Left cardiac atrium (tissue), 4 donors: Measurements from ENCODE around the gene ZNF316. TPM values are rescaled to one million over a fixed set of nuclear protein-coding genes. Genes with fewer than 3 reads are reported as not detected.

Source experiments
- ATAC-seq, 2 donors: fragments of 200-7000 bp; cut with Tn5 transposase; one replicate each; pipeline ENCODE4 v1.9.1; 2020; ENCODE audit warnings: mild to moderate bottlenecking in 2 of 2, moderate library complexity in 2 of 2
- DNase-seq: peaks from one replicate; pipeline ENCODE4 v3.0.0-alpha.2; 2020
- intact Hi-C, 2 donors: fragments of 100-400 bp; cut with DNase I; formaldehyde crosslinking; loops; one replicate each; pipeline versions ENCODE4 v1.14.1 to v1.15.1; 2022 to 2023
- total RNA-seq, 2 donors: library from RNA; stranded (reverse); fragmentation: NEBNext Ultra II Directional; extraction: Animal tissue kit (Norgen Biotek cat#: 25700); gene quantifications; one replicate each; pipeline ENCODE4 v1.2.1, GENCODE V29; 2021
- donor health status: DM: no; HTN: yes; CAD: no.
- donor health status: DM: no; HTN: yes; CAD: no; lungs with severe emphysema.
- donor health status: DM: yes; HTN: yes; CAD: no.
- donor health status: Dilated cardiomyopathy.

Gene ZNF316
- total RNA-seq, 2 donors from 2014 or later: 16.7 to 18.3 TPM

DNA sequence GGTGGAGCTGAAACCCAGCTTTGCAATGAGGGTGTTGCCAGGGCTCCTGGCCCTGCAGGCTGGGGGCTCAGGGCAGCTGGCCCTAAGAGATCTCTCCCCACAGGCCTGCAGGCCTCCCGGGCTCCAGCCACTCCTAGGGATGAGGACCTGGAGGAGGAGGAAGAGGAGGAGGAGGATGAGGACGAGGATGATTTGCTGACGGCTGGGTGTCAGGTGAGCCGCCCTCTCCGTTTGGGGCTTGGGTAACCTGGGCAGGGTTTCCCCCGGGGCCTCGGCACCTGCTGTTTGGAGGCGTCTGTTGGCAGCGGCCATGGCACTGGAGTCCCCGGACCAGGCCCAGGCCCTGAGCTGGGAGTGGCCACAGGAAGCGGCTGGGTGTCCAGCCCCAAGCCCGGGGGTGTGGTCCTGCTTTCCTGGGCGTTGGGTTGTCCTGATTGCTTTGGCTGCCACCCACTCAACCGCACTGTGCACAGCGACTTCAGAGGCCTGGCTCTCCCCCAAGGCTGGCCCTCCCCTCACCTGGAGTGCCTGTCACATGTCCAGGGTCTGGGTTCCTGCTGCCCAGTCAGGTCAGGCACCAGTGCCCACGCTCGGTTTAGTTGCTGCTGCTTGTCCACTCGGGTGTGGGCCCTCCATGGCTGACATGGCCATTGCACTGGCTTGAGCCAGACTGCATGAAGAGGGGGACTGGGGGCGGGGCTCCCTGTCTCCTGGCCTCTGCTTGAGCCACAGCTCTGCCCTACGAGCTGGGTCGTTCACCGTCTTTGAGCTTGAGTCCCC, 5.9 kb downstream of the ZNF316 start:
- intact Hi-C loops: no loop called here
- ATAC-seq (no peak), DNase-seq (no peak)

GRCh38 chr7:6643915-6644625, 7.0 kb downstream of the ZNF316 start:
- DNase-seq: no peak
- no peak for ATAC-seq
- intact Hi-C loops: no loop called here

- DNase-seq (no peak), ATAC-seq (no peak)
- intact Hi-C loops: no loop called here
Measured at GRCh38 chr7:6644728-6645127, 7.6 kb downstream of the ZNF316 start.

DNA sequence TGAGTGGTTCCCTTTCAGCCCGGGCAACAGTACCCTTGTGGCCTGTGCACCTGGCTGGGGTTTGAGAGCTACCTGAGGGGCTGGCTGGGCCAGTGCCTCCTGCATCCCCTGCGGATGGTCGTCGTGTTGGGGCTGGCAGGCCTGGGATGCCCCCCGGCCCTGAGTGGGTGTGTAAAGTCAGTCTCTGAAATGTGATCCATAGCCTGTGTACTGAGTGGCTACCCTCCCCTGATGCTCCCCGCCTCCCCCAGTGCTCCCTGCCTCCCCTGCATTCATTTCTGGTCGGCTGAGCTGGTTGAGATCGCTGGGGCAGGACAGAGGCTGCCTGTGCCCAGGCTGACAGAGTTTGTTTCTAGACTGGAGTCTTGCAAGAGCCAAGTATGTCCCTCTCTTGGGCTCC, 9.3 kb downstream of the ZNF316 start:
- intact Hi-C loops: no loop called here
- no peak for DNase-seq
- no peak for ATAC-seq

GRCh38 chr7:6647080-6647479, 10.0 kb downstream of the ZNF316 start:
- ATAC-seq: no peak

GRCh38 chr7:6647541-6647940, 10.4 kb downstream of the ZNF316 start:
- intact Hi-C loops: no loop called here
- ATAC-seq: no peak
- no peak for DNase-seq

More at GRCh38 chr7:6647080-6647479, 10.0 kb downstream of the ZNF316 start:
- intact Hi-C loops: no loop called here
- no peak for DNase-seq

- intact Hi-C loops: no loop called here
- DNase-seq: no peak
- no peak for ATAC-seq
Measured at GRCh38 chr7:6648066-6648814, 11.1 kb downstream of the ZNF316 start.

GRCh38 chr7:6648815-6649104, 11.6 kb downstream of the ZNF316 start:
- intact Hi-C loops: no loop called here
- DNase-seq (no peak), ATAC-seq (no peak)

GRCh38 chr7:6649241-6649961, 12.3 kb downstream of the ZNF316 start:
- intact Hi-C loops: no loop called here
- no peak for DNase-seq
- no peak for ATAC-seq

DNA sequence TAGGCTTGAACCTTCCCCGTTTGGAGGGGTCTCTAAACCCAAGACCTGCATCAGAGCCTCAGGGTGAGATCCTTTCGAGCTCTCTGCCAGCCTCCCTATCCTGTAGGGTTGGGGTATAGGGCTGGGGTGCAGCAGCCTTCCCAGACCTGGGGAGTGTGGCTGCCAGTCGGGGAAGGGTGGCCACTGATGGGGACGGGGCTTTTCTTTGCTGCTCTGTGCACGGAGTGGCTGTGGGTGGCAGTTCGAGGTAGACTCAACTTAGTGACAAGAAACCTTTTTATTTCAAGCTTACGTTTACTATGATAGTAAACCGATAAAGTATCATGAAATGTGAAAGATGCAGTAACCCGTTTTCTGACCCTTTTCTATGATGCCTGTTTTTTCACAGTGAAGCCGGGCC, 13.0 kb downstream of the ZNF316 start:
- no peak for ATAC-seq
- intact Hi-C loops: no loop called here
- DNase-seq: no peak

- intact Hi-C loops: no loop called here
- DNase-seq (no peak), ATAC-seq (no peak)
Measured at GRCh38 chr7:6650521-6651011, 13.4 kb downstream of the ZNF316 start.

DNA sequence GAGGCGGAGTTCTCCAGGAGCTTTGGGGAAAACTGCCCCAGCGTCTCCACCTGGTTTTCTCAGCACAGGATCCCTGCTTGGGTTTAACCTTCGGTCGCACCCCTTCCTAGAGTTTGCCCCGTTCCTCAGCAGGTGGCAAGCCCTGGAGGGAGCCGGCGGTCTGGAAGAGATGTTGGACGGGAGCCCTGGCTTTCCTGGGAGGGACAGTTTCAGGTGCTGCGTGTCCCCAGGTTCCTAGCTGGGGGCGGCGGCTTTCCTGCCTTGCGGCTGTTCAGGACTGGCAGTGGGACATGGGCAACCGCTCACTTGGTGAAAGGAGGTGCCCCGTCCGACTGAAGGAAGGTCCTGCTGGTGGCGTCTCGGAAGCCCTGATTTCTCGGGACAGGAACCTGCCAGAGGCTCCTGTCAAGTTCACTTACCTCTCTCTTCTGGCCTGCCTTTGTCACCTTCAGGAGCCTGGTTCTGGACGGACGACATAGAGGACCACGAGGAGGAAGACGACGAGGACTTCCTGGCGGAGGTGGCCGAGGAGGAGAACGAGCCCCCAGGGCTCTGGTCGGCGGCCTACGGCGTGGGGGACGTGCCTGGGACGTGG, 14.8 kb downstream of the ZNF316 start:
- no peak for DNase-seq
- intact Hi-C loops: no loop called here
- no peak for ATAC-seq

DNA sequence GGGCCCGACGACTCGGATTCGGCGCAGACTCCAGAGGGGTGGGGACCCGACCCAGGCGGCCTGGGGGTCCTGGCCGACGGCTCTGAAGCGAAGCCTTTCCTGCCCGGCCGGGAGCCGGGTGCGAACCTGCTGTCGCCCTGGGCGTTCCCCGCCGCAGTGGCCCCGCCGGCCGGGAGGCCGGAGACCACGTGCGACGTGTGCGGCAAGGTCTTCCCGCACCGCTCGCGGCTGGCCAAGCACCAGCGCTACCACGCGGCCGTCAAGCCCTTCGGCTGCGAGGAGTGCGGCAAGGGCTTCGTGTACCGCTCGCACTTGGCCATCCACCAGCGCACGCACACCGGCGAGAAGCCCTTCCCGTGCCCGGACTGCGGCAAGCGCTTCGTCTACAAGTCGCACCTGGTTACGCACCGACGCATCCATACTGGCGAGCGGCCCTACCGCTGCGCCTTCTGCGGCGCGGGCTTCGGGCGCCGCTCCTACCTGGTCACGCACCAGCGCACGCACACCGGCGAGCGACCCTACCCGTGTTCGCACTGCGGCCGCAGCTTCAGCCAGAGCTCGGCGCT, 15.4 kb downstream of the ZNF316 start:
- no peak for DNase-seq
- intact Hi-C loops: no loop called here

DNA sequence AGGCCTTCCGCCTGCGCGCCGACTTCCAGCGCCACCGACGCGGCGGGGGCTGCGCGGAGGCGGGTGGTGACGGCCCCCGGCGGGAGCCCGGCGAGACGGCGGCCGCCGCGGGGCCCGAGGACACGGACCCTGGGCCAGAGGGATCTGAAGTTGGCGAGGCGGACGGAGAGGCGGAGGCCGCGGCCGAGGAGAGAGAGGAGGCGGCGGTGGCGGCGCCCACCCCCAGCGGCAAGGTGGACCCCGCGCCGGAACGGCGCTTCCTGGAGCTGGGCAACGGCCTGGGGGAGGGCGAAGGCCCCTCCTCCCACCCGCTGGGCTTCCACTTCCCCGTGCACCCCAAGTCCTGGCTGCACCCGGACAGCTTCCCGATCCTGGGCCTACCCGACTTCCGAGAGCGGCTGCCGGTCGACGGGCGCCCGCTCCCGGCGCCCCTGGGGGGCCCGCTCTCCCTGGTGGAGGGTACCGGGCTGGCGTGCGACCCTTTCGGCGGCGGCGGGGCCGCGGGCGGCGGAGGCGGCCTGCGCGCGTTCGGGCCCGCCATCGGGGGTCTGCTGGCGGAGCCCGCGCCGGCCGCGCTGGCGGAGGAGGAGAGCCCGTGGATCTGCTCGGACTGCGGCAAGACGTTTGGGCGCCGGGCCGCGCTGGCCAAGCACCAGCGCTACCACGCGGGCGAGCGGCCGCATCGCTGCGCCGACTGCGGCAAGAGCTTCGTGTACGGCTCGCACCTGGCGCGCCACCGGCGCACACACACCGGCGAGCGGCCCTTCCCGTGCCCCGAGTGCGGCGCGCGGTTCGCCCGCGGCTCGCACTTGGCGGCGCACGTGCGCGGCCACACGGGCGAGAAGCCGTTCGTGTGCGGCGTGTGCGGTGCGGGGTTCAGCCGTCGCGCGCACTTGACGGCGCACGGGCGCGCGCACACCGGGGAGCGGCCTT, 16.2 kb downstream of the ZNF316 start:
- ATAC-seq (no peak), DNase-seq (no peak)
- intact Hi-C loops: no loop called here

More for the DNA sequence above, 15.4 kb downstream of the ZNF316 start:
- ATAC-seq: no peak

DNA sequence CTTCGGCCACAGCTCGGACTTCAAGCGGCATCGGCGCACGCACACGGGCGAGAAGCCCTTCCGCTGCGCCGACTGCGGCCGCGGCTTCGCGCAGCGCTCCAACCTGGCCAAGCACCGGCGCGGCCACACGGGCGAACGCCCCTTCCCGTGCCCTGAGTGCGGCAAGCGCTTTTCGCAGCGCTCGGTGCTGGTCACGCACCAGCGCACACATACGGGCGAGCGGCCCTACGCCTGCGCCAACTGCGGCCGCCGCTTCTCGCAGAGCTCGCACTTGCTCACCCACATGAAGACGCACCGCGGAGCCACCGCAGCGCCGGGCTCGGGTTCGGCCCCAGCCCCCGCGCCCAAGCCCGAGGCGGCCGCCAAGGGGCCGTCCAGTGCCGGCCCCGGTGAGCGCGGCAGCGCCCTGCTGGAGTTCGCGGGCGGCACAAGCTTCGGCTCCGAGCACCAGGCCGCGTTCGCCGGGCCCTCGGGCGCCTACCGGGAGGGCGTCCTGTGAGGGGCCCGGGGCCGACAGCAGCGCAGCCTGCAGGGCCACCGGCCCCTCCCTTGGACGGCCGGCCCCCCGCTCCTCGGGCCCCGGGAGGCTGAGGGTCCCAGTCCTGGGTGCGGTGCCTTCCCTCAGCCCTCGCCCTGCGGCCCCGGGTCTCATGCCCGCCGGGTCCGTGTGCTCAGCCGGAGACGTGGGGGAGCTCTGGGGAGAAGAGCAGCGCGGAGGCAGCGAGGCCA, 17.2 kb downstream of the ZNF316 start:
- intact Hi-C loops: no loop called here
- no peak for ATAC-seq

DNA sequence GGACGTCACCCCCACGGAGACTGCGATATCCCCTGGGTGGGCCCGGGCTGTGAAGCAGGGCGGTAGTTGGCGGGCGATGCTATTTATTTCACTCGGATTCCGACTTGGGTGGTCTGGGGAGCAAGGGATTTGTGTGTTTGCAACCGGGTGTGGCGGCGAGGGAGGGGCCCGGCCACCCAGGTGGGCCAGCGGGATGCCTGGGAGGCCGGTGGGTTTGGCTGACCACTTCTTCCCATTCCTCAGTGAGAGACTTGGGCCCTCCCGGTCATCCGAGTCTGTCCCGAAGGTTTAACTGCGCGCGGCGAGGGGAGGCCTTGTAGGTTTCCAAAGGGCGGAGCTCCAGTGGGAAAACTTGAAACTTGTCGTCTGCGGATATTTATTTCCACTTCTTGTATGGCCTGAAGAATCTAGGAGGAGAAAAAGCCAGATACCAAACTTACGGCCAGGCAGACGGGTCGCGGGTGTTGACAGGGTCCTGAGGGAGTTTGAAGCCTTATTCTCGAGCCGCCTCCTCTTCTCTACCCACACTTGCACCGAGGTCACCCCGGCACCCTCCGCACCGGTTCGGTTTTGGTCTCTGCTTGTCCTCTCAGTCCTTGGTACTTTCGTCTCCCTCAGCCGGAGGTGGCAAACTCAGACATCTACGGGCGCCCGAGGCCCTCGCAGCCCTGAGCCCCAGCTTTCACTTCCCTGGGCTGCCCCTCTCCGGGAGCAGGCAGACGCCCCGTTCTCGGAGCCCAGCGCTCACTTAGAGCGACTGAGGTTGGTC, 17.9 kb downstream of the ZNF316 start:
- no peak for ATAC-seq

More for the DNA sequence above, 17.2 kb downstream of the ZNF316 start:
- DNase-seq: no peak

More for the DNA sequence above, 17.9 kb downstream of the ZNF316 start:
- intact Hi-C loops: no loop called here
- no peak for DNase-seq
